Muscle of back (tissue), 11 donors: ENCODE data around the gene ZNF555. TPM values are rescaled to one million over a fixed set of nuclear protein-coding genes. Genes with fewer than 3 reads are reported as not detected.

Experiments
- DNase-seq, 3 donors: peaks; one replicate each; pipeline versions ENCODE4 v3.0.0 to v3.0.0-alpha.2; 2013
- polyA plus RNA-seq, 10 donors: library from polyadenylated mRNA; unstranded; fragments of 120-200 nt; gene quantifications; one replicate each; pipeline ENCODE4 v1.2.1, GENCODE V29; 2013; ENCODE audit not compliant: insufficient read length in 10 of 10

ZNF555 gene
- polyA plus RNA-seq, 10 donors, result 11.0 to 20.9 (median 13.1) TPM

DNA sequence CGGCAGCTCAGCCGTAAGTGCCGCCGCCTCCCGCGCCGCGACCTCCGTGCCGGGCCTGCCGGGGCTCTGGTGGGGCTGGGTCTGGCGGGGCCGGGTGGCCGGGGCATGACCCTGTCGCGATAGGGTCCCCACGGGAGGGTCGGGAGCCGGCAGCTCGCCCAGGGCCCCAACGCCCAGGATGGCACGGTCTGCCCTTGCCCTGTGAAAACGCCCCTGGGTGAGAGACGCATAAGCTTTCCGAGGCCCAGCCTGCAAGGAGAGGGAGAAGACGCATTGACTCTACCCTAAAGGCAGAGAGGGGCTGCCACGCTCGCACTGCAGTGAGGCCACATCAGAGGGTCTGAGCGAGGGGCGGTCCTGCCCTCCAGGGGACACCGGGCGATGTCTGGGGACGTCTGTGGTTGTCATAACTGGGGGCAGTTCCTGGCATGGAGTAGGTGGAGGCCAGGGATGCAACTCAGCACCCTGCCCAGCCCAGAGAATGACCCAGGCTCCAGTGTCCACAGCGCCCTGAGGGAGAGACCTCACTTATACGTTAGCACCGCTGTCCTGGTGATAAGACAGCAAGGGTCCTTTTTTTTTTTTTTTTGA is 21.1 kb upstream of the ZNF555 start:
- peak in 1 of 3 donors; percentile 42 for DNase-seq

DNA sequence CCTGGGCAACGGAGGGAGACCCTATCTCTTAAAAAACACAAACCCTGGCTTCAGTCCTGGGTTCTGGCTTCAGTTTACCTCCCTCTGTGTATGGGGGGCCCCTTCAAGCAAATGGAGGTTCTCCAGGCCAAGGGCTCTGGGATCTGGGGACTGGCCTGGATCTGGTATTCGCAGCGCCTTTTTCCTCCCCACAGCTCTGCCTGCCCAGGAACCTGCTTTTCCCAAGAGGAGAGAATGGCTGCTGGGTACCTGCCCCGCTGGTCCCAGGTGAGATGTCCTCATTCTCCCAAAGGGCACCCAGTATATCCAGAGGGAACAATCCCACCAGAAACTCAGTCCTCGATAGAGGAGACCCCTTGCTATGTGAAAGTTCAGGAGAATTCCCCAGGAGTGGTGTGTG is 18.4 kb upstream of the ZNF555 start:
- no peak for DNase-seq

DNA sequence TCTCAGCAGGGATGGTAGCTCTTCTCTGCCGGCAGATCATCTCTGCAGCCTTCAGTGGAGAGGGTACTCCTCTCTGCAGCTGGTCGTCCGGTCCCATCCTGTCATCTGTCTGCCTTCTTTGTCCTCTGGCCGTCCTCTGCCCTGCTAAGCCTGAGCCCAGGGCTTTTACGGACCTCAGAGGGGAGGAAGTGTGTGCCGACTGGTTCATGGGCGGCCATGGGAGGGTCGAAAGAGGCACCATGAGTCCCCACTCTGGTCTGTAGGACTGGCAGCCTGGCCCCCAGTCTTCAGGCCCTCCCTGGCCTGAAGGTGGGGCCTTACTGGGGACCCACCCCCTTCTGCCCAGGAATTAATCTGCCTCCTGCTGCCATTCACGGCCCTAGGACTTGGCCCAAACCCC is 17.6 kb upstream of the ZNF555 start:
- DNase-seq, result no peak

DNA sequence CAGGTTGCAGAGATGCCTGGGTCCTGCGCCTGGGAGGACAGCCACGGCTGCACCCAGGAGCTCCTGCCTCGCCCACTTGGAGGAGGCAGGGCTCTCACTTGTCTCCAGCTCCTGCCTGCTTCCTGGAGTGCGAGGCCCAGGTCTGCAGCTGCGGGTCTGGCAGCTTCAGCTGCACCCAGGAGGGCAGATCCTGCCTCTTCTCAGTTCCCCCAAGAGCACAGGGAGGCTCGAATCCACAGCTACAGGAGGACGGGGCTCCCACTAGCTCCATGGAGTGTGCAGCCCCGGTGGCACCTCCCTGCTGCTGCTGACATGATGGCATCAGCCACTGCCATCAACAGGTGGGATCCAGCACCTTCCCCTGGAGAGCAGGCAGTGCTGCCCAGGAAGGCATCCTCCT is 17.1 kb upstream of the ZNF555 start:
- DNase-seq, result no peak

DNA sequence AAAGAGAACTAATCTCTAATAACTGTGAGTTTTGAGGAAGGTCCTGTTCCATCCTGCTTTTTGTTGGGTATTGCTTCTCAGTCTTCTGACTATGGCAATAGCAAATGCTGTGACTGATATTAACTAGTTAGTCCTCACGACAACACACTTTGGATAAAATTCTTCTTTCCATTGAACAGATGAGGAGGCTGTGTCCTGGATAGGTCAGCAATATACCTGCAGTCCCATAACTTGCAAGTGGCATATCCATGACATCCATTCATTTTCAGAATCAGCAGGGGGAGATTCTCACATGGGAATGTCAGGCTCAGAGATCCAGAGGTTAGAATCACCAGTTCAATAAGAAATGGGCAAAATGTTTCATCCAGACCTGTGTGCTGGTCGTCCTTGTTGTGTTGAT is 14.3 kb upstream of the ZNF555 start:
- no peak for DNase-seq

DNA sequence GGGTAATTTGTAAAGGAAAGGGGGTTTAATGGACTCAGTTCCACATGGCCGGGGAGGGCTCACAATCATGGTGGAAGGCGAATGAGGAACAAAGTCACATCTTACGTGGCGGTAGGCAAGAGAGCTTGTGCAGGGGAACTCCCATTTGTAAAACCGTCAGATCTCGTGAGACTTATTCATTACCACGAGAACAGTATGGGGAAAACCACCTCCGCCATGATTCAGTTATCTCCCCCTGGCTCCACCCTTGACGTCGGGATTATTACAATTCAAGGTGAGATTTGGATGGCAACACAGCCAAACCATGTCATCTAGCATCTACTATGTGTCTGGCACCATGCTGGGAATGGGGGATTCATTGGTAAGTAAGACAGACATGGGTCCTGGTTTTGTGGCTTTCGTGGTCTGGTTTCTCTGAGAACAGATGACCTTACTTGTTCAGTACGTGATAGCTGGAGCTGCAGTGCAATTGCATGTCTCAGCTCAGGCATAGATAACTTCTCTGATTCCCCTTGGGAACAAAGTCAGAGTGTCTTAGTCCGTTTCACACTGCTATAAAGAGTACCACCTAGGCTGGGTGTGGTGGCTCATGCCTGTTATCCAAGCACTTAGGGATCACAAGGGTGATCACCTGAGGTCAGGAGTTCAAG is 13.3 kb upstream of the ZNF555 start:
- no peak for DNase-seq

DNA sequence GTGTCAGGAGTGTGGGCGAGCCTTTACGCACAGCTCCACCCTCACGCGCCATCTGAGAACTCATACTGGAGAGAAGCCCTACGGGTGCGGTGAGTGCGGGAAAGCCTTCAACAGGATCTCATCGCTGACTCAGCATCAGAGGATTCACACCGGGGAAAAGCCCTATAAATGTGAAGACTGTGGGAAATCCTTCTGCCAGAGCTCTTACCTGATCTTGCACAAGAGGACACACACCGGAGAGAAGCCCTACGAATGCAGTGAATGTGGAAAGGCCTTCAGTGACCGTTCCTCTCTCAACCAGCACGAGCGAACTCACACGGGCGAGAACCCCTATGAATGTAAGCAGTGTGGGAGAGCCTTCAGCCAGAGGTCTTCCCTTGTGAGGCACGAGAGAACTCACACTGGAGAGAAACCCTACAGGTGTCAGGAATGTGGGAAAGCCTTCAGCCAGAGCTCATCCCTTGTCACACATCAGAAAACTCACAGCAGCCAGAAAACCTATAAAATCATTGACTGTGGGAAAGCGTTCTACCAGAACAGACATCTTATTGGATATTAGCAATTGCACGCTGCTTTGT is 6.9 kb upstream of the ZNF555 start:
- DNase-seq, result no peak

DNA sequence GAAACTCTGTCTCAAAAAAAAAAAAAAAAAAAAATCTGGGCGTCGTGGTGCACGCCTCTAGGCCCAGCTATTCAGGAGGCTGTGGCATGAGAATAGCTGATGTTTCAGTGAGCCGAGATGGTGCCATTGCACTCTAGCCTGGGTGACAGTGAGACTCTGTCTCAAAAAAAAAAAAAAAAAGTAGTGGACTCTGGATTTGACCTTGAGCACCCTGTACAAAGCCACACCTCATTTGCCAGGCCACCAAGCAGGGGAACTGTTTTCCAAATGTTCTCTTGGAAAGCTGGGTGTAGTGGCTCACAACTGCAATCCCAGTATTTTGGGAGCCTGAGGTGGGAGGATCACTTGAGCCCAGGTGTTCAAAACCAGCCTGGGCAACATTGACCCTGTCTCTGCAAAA is 3.8 kb upstream of the ZNF555 start:
- DNase-seq, result no peak

DNA sequence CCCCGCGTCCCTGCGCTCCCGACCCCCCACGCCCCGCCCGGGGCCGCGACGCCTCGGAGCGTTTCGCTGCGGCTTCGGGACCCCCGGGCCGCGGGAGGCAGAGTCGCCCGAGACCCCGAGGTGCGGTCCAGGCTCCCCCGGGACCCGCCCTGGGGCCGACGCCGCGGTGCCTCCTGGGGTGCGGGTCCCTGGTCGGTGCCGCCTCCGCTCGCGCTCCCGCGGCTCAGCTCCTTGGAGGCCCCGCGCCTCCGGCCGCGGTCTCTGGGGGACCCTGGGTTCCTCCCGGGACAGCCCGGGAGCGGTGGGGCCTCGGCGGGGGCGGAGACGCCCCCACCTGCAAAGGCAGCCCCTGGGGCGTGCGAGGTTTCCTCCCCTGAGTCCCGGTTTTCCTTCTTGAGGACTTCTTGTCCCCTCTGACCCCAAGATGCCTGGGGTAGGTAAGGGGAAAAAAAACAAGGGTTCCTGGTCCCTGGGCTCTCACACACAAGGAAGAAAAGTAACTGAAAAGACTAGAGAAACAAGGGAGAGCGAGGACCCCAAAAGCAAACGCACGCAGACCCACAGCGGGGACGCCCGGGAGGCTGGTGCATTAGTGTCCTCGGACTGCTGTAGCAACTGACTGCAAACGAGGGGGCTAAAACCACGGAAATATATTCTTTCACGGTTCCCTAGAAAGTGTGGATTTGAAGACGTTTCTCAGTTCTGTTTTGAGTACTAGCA is 740 bp downstream of the ZNF555 start:
- peak in 1 of 3 donors; percentile 25 for DNase-seq

DNA sequence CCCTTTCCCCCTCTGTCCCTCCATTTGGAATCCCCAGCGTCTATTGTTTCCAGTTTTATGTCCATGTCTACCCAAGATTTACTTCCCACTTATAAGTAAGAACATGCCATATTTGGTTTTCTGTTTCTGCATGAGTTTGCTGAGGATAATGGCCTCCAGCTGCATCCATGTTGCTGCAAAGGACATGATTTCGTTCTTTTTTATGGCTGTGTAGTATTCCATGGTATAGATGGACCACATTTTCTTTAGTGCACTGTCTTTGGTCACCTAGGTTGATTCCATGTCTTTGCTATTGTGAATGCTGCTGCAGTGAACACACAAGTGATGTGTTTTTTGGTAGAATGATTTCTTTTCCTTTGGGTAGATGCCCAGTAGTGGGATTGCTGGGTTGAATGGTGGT is 3.8 kb downstream of the ZNF555 start:
- no peak for DNase-seq

DNA sequence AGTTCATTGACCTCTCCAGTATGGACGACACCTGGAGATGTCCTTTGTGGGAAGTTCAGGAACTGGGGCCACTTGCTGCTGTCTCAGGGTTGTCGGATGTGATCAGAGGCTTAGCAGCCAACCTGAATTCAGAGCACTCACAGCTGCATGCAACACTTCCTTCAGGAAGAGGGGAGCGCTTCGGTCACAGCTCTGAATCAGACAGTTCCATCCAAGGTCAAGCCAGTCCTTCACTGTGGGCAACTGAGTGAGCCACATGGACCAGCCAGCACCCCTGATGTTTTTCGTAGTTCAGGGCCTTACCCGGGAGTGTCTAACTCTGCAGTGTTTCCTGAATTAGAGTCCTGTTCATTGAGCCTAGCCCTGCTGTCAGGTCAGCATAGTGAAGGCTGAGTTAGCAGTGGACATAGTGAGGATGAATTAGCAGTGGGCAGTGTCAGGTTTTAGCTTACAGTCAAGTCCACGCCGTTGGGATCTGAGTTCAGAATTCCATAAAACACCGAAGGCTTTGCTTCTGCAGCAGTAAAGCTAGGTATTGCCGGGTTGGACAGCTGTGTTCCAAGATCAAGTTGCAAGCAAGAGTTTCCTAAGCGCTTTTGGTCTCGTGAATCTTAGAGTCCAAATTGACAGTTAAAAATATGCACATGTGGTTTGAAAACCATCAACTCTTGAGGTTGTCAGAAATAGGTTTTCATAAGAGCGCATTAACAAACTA is 5.1 kb downstream of the ZNF555 start:
- peak; percentile 22 to 41 (median 28) for DNase-seq

DNA sequence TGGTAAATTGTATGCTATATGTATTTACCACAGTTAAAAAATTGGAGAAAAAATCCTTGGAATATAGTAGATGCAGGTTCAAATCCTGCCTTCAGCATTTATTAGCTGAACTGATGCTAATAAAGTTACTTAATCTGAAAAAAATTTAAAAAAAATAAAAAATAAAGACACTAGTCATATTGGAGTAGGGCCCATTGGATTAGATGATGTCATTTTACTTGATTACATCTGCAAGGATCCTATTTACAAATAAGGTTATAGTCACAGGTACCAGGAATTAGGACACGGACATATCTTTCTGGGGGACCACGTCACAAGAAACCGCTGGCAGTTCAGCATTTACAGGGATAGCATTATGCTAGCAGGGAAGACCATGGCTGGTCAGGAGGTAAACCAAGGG is 6.2 kb downstream of the ZNF555 start:
- no peak for DNase-seq

DNA sequence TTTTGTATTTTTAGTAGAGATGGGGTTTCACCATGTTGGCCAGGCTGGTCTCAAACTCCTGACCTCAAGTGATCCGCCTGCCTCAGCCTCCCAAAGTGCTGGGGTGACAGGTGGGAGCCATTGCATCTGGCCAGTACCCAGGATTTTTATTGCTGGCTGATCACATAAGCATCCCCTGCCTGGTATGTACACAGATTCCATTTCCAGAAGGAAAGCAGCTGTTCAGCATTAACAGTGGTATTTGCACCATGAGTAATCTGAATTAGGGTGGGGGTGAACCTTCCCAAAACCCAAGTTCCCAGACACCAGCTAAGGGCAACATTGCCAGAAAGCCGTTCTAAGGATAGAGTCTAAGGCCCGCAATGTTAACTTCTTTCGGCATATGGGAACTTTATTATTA is 7.3 kb downstream of the ZNF555 start:
- peak; percentile 68 to 76 (median 76) for DNase-seq

DNA sequence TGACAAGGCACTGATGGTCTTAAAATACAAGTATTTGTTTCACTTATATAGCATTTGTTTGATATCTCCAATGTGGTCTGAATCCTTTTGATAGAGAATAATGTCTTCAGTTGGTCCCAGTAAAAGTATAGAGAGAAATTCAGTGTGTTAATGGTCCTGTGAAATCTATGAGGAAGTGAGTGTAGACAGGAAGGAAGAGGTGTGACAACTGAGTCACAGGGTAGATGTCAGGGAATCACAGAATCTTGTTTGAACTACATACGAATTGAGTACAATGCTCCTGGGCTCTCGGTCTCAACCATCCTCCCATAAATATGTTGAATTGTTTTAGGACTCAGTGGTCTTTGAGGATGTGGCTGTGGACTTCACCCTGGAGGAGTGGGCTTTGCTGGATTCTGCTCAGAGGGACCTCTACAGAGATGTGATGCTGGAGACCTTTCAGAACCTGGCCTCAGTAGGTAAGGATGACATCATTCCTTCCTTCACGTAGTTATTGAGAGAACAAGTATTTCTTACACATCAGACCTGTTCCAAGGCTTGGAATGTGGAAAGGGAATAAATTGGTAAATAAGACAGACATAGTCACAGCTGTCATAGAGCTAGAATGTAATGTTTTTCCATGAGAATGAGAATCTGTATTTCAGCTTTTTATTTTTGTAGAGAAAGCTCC is 9.1 kb downstream of the ZNF555 start:
- DNase-seq, result no peak

DNA sequence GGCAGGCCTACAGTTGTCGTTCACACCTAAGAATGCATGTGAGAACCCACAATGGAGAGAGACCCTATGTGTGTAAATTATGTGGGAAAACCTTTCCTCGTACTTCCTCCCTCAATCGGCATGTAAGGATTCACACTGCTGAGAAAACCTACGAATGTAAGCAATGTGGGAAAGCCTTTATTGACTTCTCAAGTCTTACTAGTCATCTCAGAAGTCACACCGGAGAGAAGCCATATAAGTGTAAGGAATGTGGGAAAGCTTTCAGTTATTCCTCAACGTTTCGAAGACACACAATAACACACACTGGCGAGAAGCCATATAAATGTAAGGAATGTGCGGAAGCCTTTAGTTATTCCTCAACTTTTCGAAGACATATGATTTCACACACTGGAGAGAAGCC is 11.3 kb downstream of the ZNF555 start:
- no peak for DNase-seq

DNA sequence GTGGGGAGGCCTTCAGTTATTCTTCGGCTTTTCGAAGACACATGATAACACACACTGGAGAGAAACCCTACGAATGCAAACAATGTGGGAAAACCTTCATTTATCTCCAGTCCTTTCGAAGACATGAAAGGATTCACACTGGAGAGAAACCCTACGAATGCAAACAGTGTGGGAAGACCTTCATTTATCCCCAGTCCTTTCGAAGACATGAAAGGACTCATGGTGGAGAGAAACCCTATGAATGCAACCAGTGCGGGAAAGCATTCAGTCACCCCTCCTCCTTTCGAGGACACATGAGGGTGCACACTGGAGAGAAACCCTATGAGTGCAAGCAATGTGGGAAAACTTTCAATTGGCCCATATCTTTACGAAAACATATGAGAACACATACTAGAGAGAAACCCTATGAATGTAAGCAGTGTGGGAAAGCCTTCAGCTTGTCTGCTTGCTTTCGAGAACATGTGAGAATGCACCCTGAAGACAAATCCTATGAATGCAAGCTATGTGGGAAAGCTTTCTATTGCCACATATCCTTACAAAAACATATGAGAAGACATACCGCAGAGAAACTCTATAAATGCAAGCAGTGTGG is 11.8 kb downstream of the ZNF555 start:
- no peak for DNase-seq

DNA sequence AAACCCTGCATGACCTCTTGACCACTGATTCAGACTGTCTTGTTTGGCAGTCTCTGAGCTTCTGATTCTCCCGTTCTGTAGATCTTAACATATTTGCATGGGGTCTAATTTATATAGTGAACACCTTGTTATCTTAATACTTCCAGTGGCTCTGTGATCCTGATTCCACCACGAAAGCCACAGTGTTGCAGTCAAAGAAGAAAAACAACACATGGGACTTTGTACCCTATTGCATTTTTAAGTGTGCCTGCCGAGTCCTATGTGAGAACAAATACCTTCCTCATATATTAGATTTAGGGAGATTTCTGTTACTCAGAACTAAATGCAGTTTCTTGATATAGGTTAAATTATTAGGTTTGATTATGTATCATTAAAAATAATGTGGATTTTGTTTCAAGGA is 13.6 kb downstream of the ZNF555 start:
- DNase-seq, result no peak

DNA sequence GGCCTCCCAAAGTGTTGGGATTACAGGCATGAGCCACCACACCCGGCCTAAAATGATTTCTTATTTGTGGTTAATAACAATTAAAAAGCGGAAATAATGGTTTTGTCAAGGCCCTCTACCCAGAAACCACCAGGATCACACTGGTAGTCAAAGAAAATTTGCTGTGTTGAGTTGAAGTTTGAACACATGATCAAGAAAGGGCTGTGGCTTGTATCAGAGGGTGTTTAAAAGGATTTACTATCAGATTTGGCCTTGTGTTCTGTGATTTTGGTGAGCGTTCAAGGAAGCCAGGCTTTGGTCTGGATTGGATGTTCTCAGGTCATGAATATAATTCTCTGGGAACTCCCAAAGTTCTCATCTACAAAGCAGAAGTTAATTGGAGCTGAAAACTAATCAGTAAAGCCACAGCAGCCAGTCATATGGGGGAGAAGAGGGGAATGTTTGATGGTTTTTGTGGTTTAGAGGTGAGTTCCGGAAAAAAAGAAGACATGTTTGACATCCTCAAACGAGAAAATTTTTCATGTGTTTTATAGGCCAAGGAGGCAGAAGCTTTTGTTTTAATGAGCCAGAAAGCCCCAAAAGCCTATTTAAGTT is 15.3 kb downstream of the ZNF555 start:
- no peak for DNase-seq

DNA sequence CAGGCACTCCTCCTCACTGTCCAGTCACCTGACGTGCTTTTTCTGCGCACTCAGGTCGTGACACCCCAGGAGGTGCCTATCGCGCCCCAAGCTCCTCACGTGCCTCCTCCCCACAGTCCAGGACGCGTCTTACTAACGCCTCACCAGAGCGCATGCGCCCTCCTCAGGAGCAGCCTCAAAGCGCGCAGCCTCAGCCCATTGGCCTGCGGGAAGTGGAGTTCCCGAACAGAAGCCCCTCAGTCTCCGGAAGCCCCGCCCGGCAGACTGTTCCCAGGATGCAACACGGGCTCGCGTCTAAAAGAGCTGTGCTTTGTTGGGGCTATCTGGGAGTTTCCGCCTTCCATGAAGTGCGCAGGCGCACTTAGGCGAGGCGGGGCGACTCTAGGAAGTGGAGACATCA is 17.6 kb downstream of the ZNF555 start:
- DNase-seq, result no peak

DNA sequence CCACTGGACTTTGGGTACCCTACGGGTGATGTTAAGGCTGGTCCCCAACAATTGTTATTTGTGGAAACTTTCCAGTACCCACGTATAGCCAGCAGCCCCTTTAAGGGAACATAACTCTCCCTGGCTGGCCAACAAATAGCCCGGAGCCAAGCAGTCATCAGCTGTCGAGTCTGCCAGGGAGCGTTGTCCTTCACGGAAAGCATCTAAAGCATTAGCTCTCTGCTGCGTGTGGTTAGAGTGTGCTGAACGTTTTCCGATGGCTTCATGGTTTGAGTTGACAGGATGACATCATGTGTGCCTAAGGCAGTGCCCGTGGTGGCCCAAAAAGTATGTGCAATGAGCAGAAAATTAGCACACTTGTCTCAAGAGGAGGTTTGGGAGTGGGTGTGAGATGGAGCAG is 22.5 kb downstream of the ZNF555 start:
- peak; percentile 24 to 49 (median 43) for DNase-seq
